Ovary (tissue), 9 donors: ENCODE results near the gene MBD1. TPM values are rescaled to one million over a fixed set of nuclear protein-coding genes. Genes with fewer than 3 reads are reported as not detected.
"Not testable (repeated sequence)": the region's sequence is repeated elsewhere in the genome, so short reads cannot be mapped to it uniquely, and the experiment has no call there.

ENCODE experiments used
- DNase-seq, 5 donors: peaks; one replicate each; pipeline ENCODE4 v3.0.0-alpha.2; 2019 to 2020
- H3K27ac ChIP-seq, 2 donors: fragments of 200-600 bp; one replicate each; pipeline versions ENCODE4 v1.5.1 to v1.8.0; 2019 to 2022
- H3K27me3 ChIP-seq: fragments of 200-600 bp; one replicate; pipeline ENCODE4 v1.8.0; 2022
- H3K36me3 ChIP-seq: fragments of 200-600 bp; sonication (generic); one replicate; pipeline ENCODE4 v1.5.1; 2019
- H3K4me1 ChIP-seq: one replicate; pipeline ENCODE4 v1.8.1; 2013; ENCODE audit warnings: mild to moderate bottlenecking, moderate library complexity; ENCODE audit not compliant: insufficient read depth
- H3K4me3 ChIP-seq: fragments of 200-600 bp; sonication (generic); one replicate; pipeline ENCODE4 v1.5.1; 2017
- H3K9me3 ChIP-seq, 2 donors: fragments of 200-600 bp in 1 of 2; sonication (generic) in 1 of 2; one replicate each; pipeline versions ENCODE4 v1.5.1 to v1.8.1; 2013 to 2019; ENCODE audit warnings: mild to moderate bottlenecking in 1 of 2, moderate library complexity in 1 of 2
- CTCF ChIP-seq, 3 donors: fragments of 450-650 bp in 2 of 3; fragments of 200-600 bp in 1 of 3; IDR thresholded peaks; one replicate each; pipeline versions ENCODE4 v1.5.1 to v1.8.0; 2016 to 2022; ENCODE audit warnings: antibody characterized with exemption in 3 of 3, mild to moderate bottlenecking in 1 of 3
- EP300 ChIP-seq: sonication (generic); formaldehyde crosslinking; IDR thresholded peaks from one replicate; pipeline ENCODE4 v1.6.1; 2017; ENCODE audit warnings: antibody characterized with exemption
- POLR2A ChIP-seq: fragments of 450-650 bp; IDR thresholded peaks from one replicate; pipeline ENCODE4 v1.6.1; 2017; ENCODE audit warnings: antibody characterized with exemption, mild to moderate bottlenecking, moderate library complexity
- WGBS, 3 donors: extraction: QIAGEN DNeasy Blood & Tissue Kit in 1 of 3; methylation state at CpG; one replicate each; pipeline versions ENCODE4 v1.1.5 to v1.1.7; 2013 to 2017; 5-methylcytosine and 5-hydroxymethylcytosine counted together
- intact Hi-C, 4 donors: fragments of 100-400 bp; cut with DNase I; formaldehyde crosslinking; loops; one replicate each; pipeline versions ENCODE4 v1.11.0 to v1.15.1; 2022 to 2023
- polyA plus RNA-seq, 2 donors: library from polyadenylated mRNA; stranded (reverse); fragments of 200-250 nt in 1 of 2; fragments of 350-450 nt in 1 of 2; fragmentation: Illumina TruSeq in 1 of 2; extraction: RNeasy Lipid Tissue Mini Kit (QIAGEN cat#74804) in 1 of 2; gene quantifications; one replicate each; pipeline ENCODE4 v1.2.3, GENCODE V29; 2013 to 2014
- total RNA-seq, 7 donors: library from RNA; depleted of rRNA in 2 of 7; stranded (reverse); fragments of >200 nt in 2 of 7; fragmentation: NEBNext Ultra II Directional in 3 of 7; extraction: Animal tissue kit (Norgen Biotek cat#: 25700) in 3 of 7; gene quantifications; one replicate each; pipeline versions ENCODE4 v1.1.0 to v1.2.4, GENCODE V29; 2016 to 2023
- donor health status: DM: no; HTN: no; CAD: no; lungs with moderate emphysema.
- donor health status: DM: no; HTN: no; CAD: no.
- donor health status: Bipolar disorder and iron deficiency.
- donor health status: DM: yes; HTN: yes; CAD: no.
- donor health status: DM: no; HTN: no; CAD: no.
- donor health status: DM: yes; HTN: yes; CAD: no.

The MBD1 gene
- total and polyA plus RNA-seq, 9 donors, result 30.1 to 78.5 (median 61.1) TPM

- Histone ChIP-seq H3K27me3 (no peaks in the 10 kb centered on the region), H3K9me3 (no peaks in the 10 kb centered on the region), H3K36me3 (no peaks in the 10 kb centered on the region), H3K27ac (no peak overlapping the region), H3K4me3 (peak overlapping the region; percentile 33), H3K4me1 (peaks cover 4% of the 10 kb centered on the region)
- WGBS, 3 donors, result 9 to 12% (median 10%) methylated on average over 28 of the region's 28 CpGs
- intact Hi-C loops, result no loop called here
- TF ChIP-seq POLR2A (no peak), EP300 (no peak), CTCF (IDR thresholded peaks at IDR 0.05) (no peak)
- peak; percentile 61 to 79 (median 73) for DNase-seq
These were observed 16.5 kb upstream of the MBD1 start for GRCh38 chr18:50297621-50298442.

GRCh38 chr18:50293039-50293438 is 11.7 kb upstream of the MBD1 start:
- Histone ChIP-seq H3K4me3 (no peak overlapping the region), H3K9me3 (no peaks in the 10 kb centered on the region), H3K4me1 (peaks cover 4% of the 10 kb centered on the region), H3K27me3 (no peaks in the 10 kb centered on the region), H3K36me3 (no peaks in the 10 kb centered on the region), H3K27ac (no peak overlapping the region)
- intact Hi-C loops, result no loop called here
- WGBS, 3 donors, result 86 to 93% (median 89%) methylated on average over 1 of the region's 1 CpG
- TF ChIP-seq CTCF (IDR thresholded peaks at IDR 0.05) (no peak), EP300 (no peak), POLR2A (no peak)
- DNase-seq, result no peak

- Histone ChIP-seq H3K9me3 (no peaks in the 10 kb centered on the region), H3K27me3 (no peaks in the 10 kb centered on the region), H3K4me1 (peaks cover 5% of the 10 kb centered on the region), H3K27ac (no peak overlapping the region), H3K36me3 (no peaks in the 10 kb centered on the region), H3K4me3 (no peak overlapping the region)
- TF ChIP-seq EP300, result no peak
- no peak for TF ChIP-seq CTCF (IDR thresholded peaks at IDR 0.05)
- TF ChIP-seq POLR2A, result no peak
- intact Hi-C loops, result loop anchor here in 1 of 4 donors (10.0 kb wide), 1 partner anchor 794 kb away; the partner anchor contains the start of gene RPL17
- DNase-seq, result no peak
- 77 to 81% (median 78%) methylated on average over 4 of the region's 4 CpGs for WGBS, 3 donors
These were observed 7.8 kb upstream of the MBD1 start for GRCh38 chr18:50289108-50289443.

GRCh38 chr18:50288348-50289107 is 7.2 kb upstream of the MBD1 start:
- peak in 2 of 5 donors; percentile 43 to 50 for DNase-seq
- intact Hi-C loops, result loop anchor here in 1 of 4 donors (10.0 kb wide), 1 partner anchor 794 kb away; the partner anchor contains the start of gene RPL17
- WGBS, 3 donors, result 72 to 74% (median 73%) methylated on average over 21 of the region's 21 CpGs
- H3K9me3 ChIP-seq, H3K27me3 ChIP-seq, H3K36me3 ChIP-seq, H3K4me1 ChIP-seq: not testable (repeated sequence)
- Histone ChIP-seq H3K4me3 (peak overlapping the region; percentile 59), H3K27ac (peak overlapping the region; percentile 50 to 79)
